ENCODE results near the gene SPAG5. TPM values are rescaled to one million over a fixed set of nuclear protein-coding genes. Genes with fewer than 3 reads are reported as not detected.

Gene SPAG5
- polyA plus RNA-seq, 1 donor from 2014 or later: 19.9 TPM

- Histone ChIP-seq H3K27me3 (ENCODE audit: insufficient read depth, low read depth, low read length) (no peaks in the 10 kb centered on the region), H3K4me2 (ENCODE audit: low read length) (no peak overlapping the region), H3K79me2 (replicated peaks; ENCODE audit: insufficient read depth, low read length) (no peaks in the 10 kb centered on the region), H3K9me3 (ENCODE audit: low read length) (no peaks in the 10 kb centered on the region), H2AFZ (ENCODE audit: low read depth, low read length) (no peak overlapping the region), H3K9ac (ENCODE audit: low read length) (no peak overlapping the region), H3K36me3 (ENCODE audit: insufficient read depth, low read length) (no peaks in the 10 kb centered on the region), H3K4me3 (ENCODE audit: low read length) (no peak overlapping the region), H3F3A (ENCODE audit: insufficient read depth, low read length, poor library complexity, severe bottlenecking) (no peaks in the 10 kb centered on the region), H3K9me2 (ENCODE audit: insufficient read depth, low read length) (no peaks in the 10 kb centered on the region), H4K20me1 (ENCODE audit: insufficient read depth) (no peaks in the 10 kb centered on the region), H3K27ac (ENCODE audit: low read length) (no peak overlapping the region)
- no peak for TF ChIP-seq EP300 (conservative IDR thresholded peaks at IDR 0.05; ENCODE audit: poor library complexity, severe bottlenecking)
- no peak for TF ChIP-seq POLR2AphosphoS5 (IDR thresholded peaks at IDR 0.05)
- no peak for TF ChIP-seq SMC3 (conservative IDR thresholded peaks at IDR 0.05; ENCODE audit: poor library complexity)
- TF ChIP-seq REST (IDR thresholded peaks at IDR 0.05; ENCODE audit: borderline replicate concordance): no peak
- no peak for TF ChIP-seq RAD21 (conservative IDR thresholded peaks at IDR 0.05)
- no peak for TF ChIP-seq CTCF (IDR thresholded peaks at IDR 0.05; ENCODE audit: poor library complexity, severe bottlenecking)
- TF ChIP-seq EZH2 (IDR thresholded peaks at IDR 0.05; ENCODE audit: borderline replicate concordance, insufficient read depth, low read length, poor library complexity, severe bottlenecking): no peak
- TF ChIP-seq MXI1 (conservative IDR thresholded peaks at IDR 0.05; ENCODE audit: poor library complexity, severe bottlenecking): no peak
- TF ChIP-seq TAF1 (IDR thresholded peaks at IDR 0.05; ENCODE audit: low read depth): no peak
Observed at GRCh38 chr17:28579526-28579925, 19.3 kb downstream of the SPAG5 start.

GRCh38 chr17:28578246-28579195, 20.3 kb downstream of the SPAG5 start:
- no peaks in the 10 kb centered on the region for H3K9me3 ChIP-seq (ENCODE audit: low read length)
- no peak overlapping the region for H3K27ac ChIP-seq (ENCODE audit: low read length)
- no peaks in the 10 kb centered on the region for H3K27me3 ChIP-seq (ENCODE audit: insufficient read depth, low read depth, low read length)
- no peak overlapping the region for H3K9ac ChIP-seq (ENCODE audit: low read length)
- no peaks in the 10 kb centered on the region for H4K20me1 ChIP-seq (ENCODE audit: insufficient read depth)
- TF ChIP-seq RAD21 (conservative IDR thresholded peaks at IDR 0.05) (no peak), POLR2AphosphoS5 (IDR thresholded peaks at IDR 0.05) (no peak), TAF1 (IDR thresholded peaks at IDR 0.05; ENCODE audit: low read depth) (no peak), CTCF (IDR thresholded peaks at IDR 0.05; ENCODE audit: poor library complexity, severe bottlenecking) (no peak), EP300 (conservative IDR thresholded peaks at IDR 0.05; ENCODE audit: poor library complexity, severe bottlenecking) (no peak), REST (IDR thresholded peaks at IDR 0.05; ENCODE audit: borderline replicate concordance) (no peak), MXI1 (conservative IDR thresholded peaks at IDR 0.05; ENCODE audit: poor library complexity, severe bottlenecking) (no peak), SMC3 (conservative IDR thresholded peaks at IDR 0.05; ENCODE audit: poor library complexity) (no peak), EZH2 (IDR thresholded peaks at IDR 0.05; ENCODE audit: borderline replicate concordance, insufficient read depth, low read length, poor library complexity, severe bottlenecking) (no peak)
- no peak overlapping the region for H3K4me3 ChIP-seq (ENCODE audit: low read length)
- H3F3A ChIP-seq (ENCODE audit: insufficient read depth, low read length, poor library complexity, severe bottlenecking): no peaks in the 10 kb centered on the region
- H3K36me3 ChIP-seq (ENCODE audit: insufficient read depth, low read length): no peaks in the 10 kb centered on the region
- H2AFZ ChIP-seq (ENCODE audit: low read depth, low read length): no peak overlapping the region
- no peaks in the 10 kb centered on the region for H3K79me2 ChIP-seq (replicated peaks; ENCODE audit: insufficient read depth, low read length)
- H3K9me2 ChIP-seq (ENCODE audit: insufficient read depth, low read length): no peaks in the 10 kb centered on the region
- no peak overlapping the region for H3K4me2 ChIP-seq (ENCODE audit: low read length)
